GM23338 (cell line): Measurements from ENCODE around the gene PTGER4. TPM values are rescaled to one million over a fixed set of nuclear protein-coding genes. Genes with fewer than 3 reads are reported as not detected.

Experiments
- ATAC-seq: fragments of 200-7000 bp; cut with Tn5 transposase; 3 replicates; pipeline ENCODE4 v1.9.1; 2020
- DNase-seq: peaks from one replicate; pipeline ENCODE4 v3.0.0-alpha.2; 2015; ENCODE audit warnings: low spot score
- H2AFZ ChIP-seq: fragments of 200-600 bp; sonication (generic); 2 replicates; pipeline ENCODE4 v1.8.0; 2016; ENCODE audit warnings: antibody characterized with exemption, mild to moderate bottlenecking, moderate library complexity
- H3F3A ChIP-seq: fragments of 200-600 bp; sonication (generic); replicated peaks from 2 replicates; pipeline ENCODE4 v1.8.0; 2017; ENCODE audit warnings: antibody characterized with exemption, mixed run types, low read depth
- H3K27ac ChIP-seq: fragments of 200-600 bp; sonication (generic); 2 replicates; pipeline ENCODE4 v1.6.1; 2016; ENCODE audit warnings: low read depth
- H3K27me3 ChIP-seq: fragments of 200-600 bp; sonication (generic); 2 replicates; pipeline ENCODE4 v1.8.0; 2016; ENCODE audit warnings: mild to moderate bottlenecking, mixed run types, moderate library complexity; ENCODE audit not compliant: insufficient read depth
- H3K36me3 ChIP-seq: fragments of 200-600 bp; sonication (generic); 2 replicates; pipeline ENCODE4 v1.8.0; 2016; ENCODE audit warnings: mild to moderate bottlenecking; ENCODE audit not compliant: insufficient read depth
- H3K4me1 ChIP-seq: fragments of 200-600 bp; sonication (generic); 2 replicates; pipeline ENCODE4 v1.8.0; 2016; ENCODE audit warnings: mild to moderate bottlenecking, moderate library complexity; ENCODE audit not compliant: insufficient read depth
- H3K4me2 ChIP-seq: fragments of 200-600 bp; sonication (generic); 2 replicates; pipeline ENCODE4 v1.7.1; 2017; ENCODE audit warnings: mixed run types
- H3K4me3 ChIP-seq: fragments of 200-600 bp; sonication (generic); 2 replicates; pipeline ENCODE4 v1.6.1; 2016; ENCODE audit warnings: mixed run types
- H3K79me2 ChIP-seq: fragments of 200-600 bp; sonication (generic); replicated peaks from 2 replicates; pipeline ENCODE4 v1.8.0; 2017; ENCODE audit warnings: mild to moderate bottlenecking; ENCODE audit not compliant: insufficient read depth
- H3K9me2 ChIP-seq: fragments of 200-600 bp; sonication (generic); 2 replicates; pipeline ENCODE4 v1.8.0; 2017; ENCODE audit not compliant: insufficient read depth
- H4K20me1 ChIP-seq: fragments of 200-600 bp; sonication (generic); replicated peaks from 2 replicates; pipeline ENCODE4 v1.8.0; 2017; ENCODE audit warnings: mild to moderate bottlenecking; ENCODE audit not compliant: insufficient read depth
- H3K27ac Mint-ChIP-seq: 2 replicates; pipeline ENCODE4 v1.8.0; 2020; ENCODE audit warnings: inconsistent platforms, mild to moderate bottlenecking, moderate library complexity, mixed read lengths
- H3K27me3 Mint-ChIP-seq: 3 replicates; pipeline ENCODE4 v1.8.0; 2022; ENCODE audit warnings: low read depth, mild to moderate bottlenecking, moderate library complexity, mixed read lengths, inconsistent platforms; ENCODE audit not compliant: insufficient read depth, poor library complexity
- H3K36me3 Mint-ChIP-seq: 3 replicates; pipeline ENCODE4 v1.8.0; 2021; ENCODE audit warnings: low read depth, mild to moderate bottlenecking, inconsistent platforms, moderate library complexity, mixed read lengths
- H3K4me1 Mint-ChIP-seq: 3 replicates; pipeline ENCODE4 v1.8.0; 2020; ENCODE audit warnings: mild to moderate bottlenecking, inconsistent platforms, mixed read lengths
- H3K4me3 Mint-ChIP-seq: 3 replicates; pipeline ENCODE4 v1.8.0; 2021; ENCODE audit warnings: moderate library complexity, mild to moderate bottlenecking, inconsistent platforms, mixed read lengths
- H3K9me3 Mint-ChIP-seq: 3 replicates; pipeline ENCODE4 v1.8.0; 2020; ENCODE audit warnings: moderate library complexity, mild to moderate bottlenecking, inconsistent platforms, mixed read lengths
- EZH2 ChIP-seq: fragments of 200-600 bp; sonication (generic); IDR thresholded peaks from one replicate; pipeline ENCODE4 v1.8.0; 2017; ENCODE audit warnings: antibody characterized with exemption, mild to moderate bottlenecking, low read depth; ENCODE audit not compliant: unreplicated experiment
- NANOG ChIP-seq: IDR thresholded peaks from 2 replicates; pipeline ENCODE4 v1.6.1; 2016; ENCODE audit warnings: antibody characterized with exemption, borderline replicate concordance
- POLR2AphosphoS5 ChIP-seq: IDR thresholded peaks from 2 replicates; pipeline ENCODE4 v1.6.1; 2016; ENCODE audit warnings: antibody characterized with exemption, low read depth
- ZNF331 ChIP-seq: fragments of 250-450 bp; sonication (Bioruptor Pico); IDR thresholded peaks from 2 replicates; pipeline ENCODE4 v1.5.0; 2020; ENCODE audit warnings: low read depth, mild to moderate bottlenecking, moderate library complexity
- polyA plus RNA-seq: library from polyadenylated mRNA; unstranded; fragments of >200 nt; fragmentation: Nextera tagmentation; extraction: Ambion mirVana; gene quantifications from 2 replicates; pipeline ENCODE4 v1.2.1, GENCODE V29; 2016
- total RNA-seq: library from RNA; depleted of rRNA; stranded (reverse); fragments of >200 nt; shearing (Covaris generic); gene quantifications from 2 replicates; pipeline ENCODE4 v1.2.3, GENCODE V29; 2014
- TF ChIP-seq, protein P1 (sequence below): fragments of 250-450 bp; sonication (Bioruptor Pico); IDR thresholded peaks from 2 replicates; pipeline ENCODE4 v1.5.0; 2020; ENCODE audit warnings: mild to moderate bottlenecking, moderate library complexity
- TF ChIP-seq, protein P2 (sequence below), 2 experiments: fragments of 200-600 bp in 1 of 2; sonication (generic) in 1 of 2; conservative IDR thresholded peaks; 2 replicates each; pipeline versions ENCODE4 v1.5.1 to v1.6.1; 2016 to 2017; ENCODE audit warnings: antibody characterized with exemption in 2 of 2, low read depth in 2 of 2, mild to moderate bottlenecking in 2 of 2, moderate library complexity in 1 of 2
- TF ChIP-seq, protein P3 (sequence below): IDR thresholded peaks from one replicate; pipeline ENCODE4 v1.6.1; 2018; ENCODE audit warnings: antibody characterized with exemption; ENCODE audit not compliant: unreplicated experiment

Gene PTGER4
- total and polyA plus RNA-seq, 2 experiments from 2014 or later: 0.82 to 4.4 TPM

DNA sequence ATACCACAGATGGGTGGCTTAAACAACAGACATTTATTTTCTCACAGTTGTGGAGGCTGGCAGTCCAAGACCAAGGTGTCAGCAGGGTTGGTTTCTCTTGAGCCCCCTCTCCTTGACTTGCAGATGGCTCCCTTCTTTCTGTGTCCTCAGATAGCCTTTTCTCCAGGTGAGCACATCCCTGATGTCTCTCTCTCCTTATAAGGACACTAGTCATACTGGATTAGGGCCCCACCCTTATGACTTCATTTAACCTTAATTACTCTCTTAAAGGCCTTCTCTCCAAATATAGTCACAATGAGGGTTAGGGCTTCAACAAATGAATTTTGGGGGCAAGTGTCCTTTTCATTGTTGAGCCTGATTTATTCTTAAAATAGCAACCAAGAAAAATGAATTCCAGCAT is 14.7 kb downstream of the PTGER4 start (continued):
- TF ChIP-seq, protein P1, sequence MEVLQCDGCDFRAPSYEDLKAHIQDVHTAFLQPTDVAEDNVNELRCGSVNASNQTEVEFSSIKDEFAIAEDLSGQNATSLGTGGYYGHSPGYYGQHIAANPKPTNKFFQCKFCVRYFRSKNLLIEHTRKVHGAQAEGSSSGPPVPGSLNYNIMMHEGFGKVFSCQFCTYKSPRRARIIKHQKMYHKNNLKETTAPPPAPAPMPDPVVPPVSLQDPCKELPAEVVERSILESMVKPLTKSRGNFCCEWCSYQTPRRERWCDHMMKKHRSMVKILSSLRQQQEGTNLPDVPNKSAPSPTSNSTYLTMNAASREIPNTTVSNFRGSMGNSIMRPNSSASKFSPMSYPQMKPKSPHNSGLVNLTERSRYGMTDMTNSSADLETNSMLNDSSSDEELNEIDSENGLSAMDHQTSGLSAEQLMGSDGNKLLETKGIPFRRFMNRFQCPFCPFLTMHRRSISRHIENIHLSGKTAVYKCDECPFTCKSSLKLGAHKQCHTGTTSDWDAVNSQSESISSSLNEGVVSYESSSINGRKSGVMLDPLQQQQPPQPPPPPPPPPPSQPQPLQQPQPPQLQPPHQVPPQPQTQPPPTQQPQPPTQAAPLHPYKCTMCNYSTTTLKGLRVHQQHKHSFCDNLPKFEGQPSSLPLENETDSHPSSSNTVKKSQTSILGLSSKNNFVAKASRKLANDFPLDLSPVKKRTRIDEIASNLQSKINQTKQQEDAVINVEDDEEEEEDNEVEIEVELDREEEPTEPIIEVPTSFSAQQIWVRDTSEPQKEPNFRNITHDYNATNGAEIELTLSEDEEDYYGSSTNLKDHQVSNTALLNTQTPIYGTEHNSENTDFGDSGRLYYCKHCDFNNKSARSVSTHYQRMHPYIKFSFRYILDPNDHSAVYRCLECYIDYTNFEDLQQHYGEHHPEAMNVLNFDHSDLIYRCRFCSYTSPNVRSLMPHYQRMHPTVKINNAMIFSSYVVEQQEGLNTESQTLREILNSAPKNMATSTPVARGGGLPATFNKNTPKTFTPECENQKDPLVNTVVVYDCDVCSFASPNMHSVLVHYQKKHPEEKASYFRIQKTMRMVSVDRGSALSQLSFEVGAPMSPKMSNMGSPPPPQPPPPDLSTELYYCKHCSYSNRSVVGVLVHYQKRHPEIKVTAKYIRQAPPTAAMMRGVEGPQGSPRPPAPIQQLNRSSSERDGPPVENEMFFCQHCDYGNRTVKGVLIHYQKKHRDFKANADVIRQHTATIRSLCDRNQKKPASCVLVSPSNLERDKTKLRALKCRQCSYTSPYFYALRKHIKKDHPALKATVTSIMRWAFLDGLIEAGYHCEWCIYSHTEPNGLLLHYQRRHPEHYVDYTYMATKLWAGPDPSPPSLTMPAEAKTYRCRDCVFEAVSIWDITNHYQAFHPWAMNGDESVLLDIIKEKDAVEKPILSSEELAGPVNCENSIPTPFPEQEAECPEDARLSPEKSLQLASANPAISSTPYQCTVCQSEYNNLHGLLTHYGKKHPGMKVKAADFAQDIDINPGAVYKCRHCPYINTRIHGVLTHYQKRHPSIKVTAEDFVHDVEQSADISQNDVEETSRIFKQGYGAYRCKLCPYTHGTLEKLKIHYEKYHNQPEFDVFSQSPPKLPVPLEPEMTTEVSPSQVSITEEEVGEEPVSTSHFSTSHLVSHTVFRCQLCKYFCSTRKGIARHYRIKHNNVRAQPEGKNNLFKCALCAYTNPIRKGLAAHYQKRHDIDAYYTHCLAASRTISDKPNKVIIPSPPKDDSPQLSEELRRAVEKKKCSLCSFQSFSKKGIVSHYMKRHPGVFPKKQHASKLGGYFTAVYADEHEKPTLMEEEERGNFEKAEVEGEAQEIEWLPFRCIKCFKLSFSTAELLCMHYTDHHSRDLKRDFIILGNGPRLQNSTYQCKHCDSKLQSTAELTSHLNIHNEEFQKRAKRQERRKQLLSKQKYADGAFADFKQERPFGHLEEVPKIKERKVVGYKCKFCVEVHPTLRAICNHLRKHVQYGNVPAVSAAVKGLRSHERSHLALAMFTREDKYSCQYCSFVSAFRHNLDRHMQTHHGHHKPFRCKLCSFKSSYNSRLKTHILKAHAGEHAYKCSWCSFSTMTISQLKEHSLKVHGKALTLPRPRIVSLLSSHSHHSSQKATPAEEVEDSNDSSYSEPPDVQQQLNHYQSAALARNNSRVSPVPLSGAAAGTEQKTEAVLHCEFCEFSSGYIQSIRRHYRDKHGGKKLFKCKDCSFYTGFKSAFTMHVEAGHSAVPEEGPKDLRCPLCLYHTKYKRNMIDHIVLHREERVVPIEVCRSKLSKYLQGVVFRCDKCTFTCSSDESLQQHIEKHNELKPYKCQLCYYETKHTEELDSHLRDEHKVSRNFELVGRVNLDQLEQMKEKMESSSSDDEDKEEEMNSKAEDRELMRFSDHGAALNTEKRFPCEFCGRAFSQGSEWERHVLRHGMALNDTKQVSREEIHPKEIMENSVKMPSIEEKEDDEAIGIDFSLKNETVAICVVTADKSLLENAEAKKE (CRISPR knock-in tag): no peak

DNA sequence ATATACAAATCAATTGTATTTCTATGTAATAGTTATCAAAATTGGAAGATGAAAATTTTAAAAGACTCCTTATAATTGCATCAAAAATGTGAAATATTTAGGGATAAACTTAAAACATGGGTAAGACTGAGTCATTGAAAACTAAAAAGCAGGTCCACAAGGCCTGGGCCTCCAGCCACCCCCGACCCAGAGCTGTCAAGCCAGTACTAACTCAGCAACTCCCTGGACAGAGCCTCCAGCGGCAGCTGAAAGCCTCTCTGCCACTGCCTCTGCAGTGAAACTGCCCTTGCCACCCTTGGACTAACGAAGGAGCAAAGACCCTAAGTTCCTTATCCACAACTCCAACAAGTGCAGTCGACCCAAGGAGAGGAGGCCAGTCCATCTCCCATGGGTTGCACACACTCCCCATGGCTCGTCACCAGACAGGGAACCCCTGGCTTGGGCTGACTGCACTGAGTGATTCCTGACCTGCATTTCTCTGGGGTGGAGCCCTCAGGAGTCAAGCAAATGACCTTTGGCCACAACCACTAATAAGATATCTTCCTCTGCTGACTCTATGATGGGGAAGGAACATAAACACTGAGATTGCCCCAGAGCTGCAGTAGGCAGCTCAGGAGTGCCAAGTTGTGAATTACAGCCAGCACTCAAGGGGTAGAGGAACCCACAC is 20.5 kb downstream of the PTGER4 start:
- Mint-ChIP-seq H3K36me3 (peaks cover 13% of the 10 kb centered on the region; the same call in 2 of the 3 replicates), H3K27ac (no peak overlapping the region), H3K27me3 (peaks cover 10% of the 10 kb centered on the region), H3K9me3 (peaks cover 17% of the 10 kb centered on the region; the same call in 2 of the 3 replicates), H3K4me1 (no peaks in the 10 kb centered on the region), H3K4me3 (no peak overlapping the region)
- Histone ChIP-seq H3K79me2 (no peaks in the 10 kb centered on the region), H3K4me2 (no peak overlapping the region), H3K4me1 (no peaks in the 10 kb centered on the region), H3K4me3 (no peak overlapping the region), H3K9me2 (peaks cover 6% of the 10 kb centered on the region; the same call in 1 of the 2 replicates), H4K20me1 (no peaks in the 10 kb centered on the region), H3F3A (no peaks in the 10 kb centered on the region), H3K27ac (no peak overlapping the region), H3K27me3 (no peaks in the 10 kb centered on the region), H3K36me3 (no peaks in the 10 kb centered on the region), H2AFZ (no peak overlapping the region)
- DNase-seq (no peak), ATAC-seq (no peak)
- TF ChIP-seq, protein P2, sequence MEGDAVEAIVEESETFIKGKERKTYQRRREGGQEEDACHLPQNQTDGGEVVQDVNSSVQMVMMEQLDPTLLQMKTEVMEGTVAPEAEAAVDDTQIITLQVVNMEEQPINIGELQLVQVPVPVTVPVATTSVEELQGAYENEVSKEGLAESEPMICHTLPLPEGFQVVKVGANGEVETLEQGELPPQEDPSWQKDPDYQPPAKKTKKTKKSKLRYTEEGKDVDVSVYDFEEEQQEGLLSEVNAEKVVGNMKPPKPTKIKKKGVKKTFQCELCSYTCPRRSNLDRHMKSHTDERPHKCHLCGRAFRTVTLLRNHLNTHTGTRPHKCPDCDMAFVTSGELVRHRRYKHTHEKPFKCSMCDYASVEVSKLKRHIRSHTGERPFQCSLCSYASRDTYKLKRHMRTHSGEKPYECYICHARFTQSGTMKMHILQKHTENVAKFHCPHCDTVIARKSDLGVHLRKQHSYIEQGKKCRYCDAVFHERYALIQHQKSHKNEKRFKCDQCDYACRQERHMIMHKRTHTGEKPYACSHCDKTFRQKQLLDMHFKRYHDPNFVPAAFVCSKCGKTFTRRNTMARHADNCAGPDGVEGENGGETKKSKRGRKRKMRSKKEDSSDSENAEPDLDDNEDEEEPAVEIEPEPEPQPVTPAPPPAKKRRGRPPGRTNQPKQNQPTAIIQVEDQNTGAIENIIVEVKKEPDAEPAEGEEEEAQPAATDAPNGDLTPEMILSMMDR (conservative IDR thresholded peaks at IDR 0.05; ENCODE audit: low read depth in 2 of 2): no peak
- TF ChIP-seq EZH2: no peak
- no peak for TF ChIP-seq ZNF331 (CRISPR knock-in tag)
- TF ChIP-seq, protein P3, sequence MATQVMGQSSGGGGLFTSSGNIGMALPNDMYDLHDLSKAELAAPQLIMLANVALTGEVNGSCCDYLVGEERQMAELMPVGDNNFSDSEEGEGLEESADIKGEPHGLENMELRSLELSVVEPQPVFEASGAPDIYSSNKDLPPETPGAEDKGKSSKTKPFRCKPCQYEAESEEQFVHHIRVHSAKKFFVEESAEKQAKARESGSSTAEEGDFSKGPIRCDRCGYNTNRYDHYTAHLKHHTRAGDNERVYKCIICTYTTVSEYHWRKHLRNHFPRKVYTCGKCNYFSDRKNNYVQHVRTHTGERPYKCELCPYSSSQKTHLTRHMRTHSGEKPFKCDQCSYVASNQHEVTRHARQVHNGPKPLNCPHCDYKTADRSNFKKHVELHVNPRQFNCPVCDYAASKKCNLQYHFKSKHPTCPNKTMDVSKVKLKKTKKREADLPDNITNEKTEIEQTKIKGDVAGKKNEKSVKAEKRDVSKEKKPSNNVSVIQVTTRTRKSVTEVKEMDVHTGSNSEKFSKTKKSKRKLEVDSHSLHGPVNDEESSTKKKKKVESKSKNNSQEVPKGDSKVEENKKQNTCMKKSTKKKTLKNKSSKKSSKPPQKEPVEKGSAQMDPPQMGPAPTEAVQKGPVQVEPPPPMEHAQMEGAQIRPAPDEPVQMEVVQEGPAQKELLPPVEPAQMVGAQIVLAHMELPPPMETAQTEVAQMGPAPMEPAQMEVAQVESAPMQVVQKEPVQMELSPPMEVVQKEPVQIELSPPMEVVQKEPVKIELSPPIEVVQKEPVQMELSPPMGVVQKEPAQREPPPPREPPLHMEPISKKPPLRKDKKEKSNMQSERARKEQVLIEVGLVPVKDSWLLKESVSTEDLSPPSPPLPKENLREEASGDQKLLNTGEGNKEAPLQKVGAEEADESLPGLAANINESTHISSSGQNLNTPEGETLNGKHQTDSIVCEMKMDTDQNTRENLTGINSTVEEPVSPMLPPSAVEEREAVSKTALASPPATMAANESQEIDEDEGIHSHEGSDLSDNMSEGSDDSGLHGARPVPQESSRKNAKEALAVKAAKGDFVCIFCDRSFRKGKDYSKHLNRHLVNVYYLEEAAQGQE: no peak
- TF ChIP-seq NANOG: no peak
- no peak for TF ChIP-seq POLR2AphosphoS5
